Neural progenitor cell (in vitro differentiated cells): ENCODE measurements around the gene RBM10.

ENCODE experiments used
- EZH2 ChIP-seq: fragments of 200-600 bp; sonication (generic); IDR thresholded peaks from 2 replicates; pipeline ENCODE4 v1.6.1; 2017; ENCODE audit warnings: antibody characterized with exemption, mild to moderate bottlenecking, moderate library complexity
- EZH2phosphoT487 ChIP-seq: fragments of 200-600 bp; sonication (generic); IDR thresholded peaks from 2 replicates; pipeline ENCODE4 v1.6.1; 2017; ENCODE audit warnings: antibody characterized with exemption
- TF ChIP-seq, protein P1 (sequence below): fragments of 200-600 bp; sonication (generic); IDR thresholded peaks from 2 replicates; pipeline ENCODE4 v1.5.1; 2017; ENCODE audit warnings: antibody characterized with exemption, mild to moderate bottlenecking

DNA sequence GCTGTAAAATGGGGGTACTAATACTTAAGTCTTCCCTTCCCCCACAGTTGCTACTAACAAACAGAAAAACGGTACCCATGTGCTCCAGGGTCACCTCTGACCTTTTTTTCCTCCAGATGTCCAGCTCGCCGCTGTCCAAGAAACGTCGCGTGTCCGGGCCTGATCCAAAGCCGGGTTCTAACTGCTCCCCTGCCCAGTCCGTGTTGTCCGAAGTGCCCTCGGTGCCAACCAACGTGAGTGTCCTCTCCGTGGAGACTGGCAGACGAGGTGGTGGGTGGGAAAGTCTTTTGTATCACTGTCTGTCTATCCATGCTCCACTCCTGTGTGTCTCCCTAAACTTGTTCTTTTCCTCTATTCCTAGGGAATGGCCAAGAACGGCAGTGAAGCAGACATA, 53.7 kb downstream of the RBM10 start:
- TF ChIP-seq EZH2 (no peak), EZH2phosphoT487 (no peak)
- TF ChIP-seq, protein P1, sequence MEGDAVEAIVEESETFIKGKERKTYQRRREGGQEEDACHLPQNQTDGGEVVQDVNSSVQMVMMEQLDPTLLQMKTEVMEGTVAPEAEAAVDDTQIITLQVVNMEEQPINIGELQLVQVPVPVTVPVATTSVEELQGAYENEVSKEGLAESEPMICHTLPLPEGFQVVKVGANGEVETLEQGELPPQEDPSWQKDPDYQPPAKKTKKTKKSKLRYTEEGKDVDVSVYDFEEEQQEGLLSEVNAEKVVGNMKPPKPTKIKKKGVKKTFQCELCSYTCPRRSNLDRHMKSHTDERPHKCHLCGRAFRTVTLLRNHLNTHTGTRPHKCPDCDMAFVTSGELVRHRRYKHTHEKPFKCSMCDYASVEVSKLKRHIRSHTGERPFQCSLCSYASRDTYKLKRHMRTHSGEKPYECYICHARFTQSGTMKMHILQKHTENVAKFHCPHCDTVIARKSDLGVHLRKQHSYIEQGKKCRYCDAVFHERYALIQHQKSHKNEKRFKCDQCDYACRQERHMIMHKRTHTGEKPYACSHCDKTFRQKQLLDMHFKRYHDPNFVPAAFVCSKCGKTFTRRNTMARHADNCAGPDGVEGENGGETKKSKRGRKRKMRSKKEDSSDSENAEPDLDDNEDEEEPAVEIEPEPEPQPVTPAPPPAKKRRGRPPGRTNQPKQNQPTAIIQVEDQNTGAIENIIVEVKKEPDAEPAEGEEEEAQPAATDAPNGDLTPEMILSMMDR = no peak
